GM12878 (cell line): Measurements from ENCODE around the gene MEGF11. TPM values are rescaled to one million over a fixed set of nuclear protein-coding genes. Genes with fewer than 3 reads are reported as not detected.

Source experiments
- ATAC-seq: fragments of 200-7000 bp; cut with Tn5 transposase; 3 replicates; pipeline ENCODE4 v1.9.1; 2020; ENCODE audit warnings: mild to moderate bottlenecking, moderate library complexity
- BruUV-seq: library from RNA; stranded (reverse); fragments of 400-500 nt; replicated peaks from 2 replicates; lab custom pipeline; 2021; lab: Mats Ljungman, UMichigan
- CTCF ChIA-PET: fragments of 300-600 bp; sonication (Branson Sonifier 250); formaldehyde crosslinking; extraction: SDS; loops from one replicate; lab custom pipeline; 2021; ENCODE audit warnings: inconsistent platforms; lab: Yijun Ruan, JAX
- POLR2A ChIA-PET: fragments of 350-600 bp; formaldehyde crosslinking; extraction: SDS; loops from one replicate; lab custom pipeline; 2021; ENCODE audit warnings: inconsistent platforms; lab: Charles Lee
- RAD21 ChIA-PET: fragments of 300-600 bp; sonication (Branson Sonifier 250); formaldehyde crosslinking; loops from one replicate; lab custom pipeline; 2023; ENCODE audit warnings: antibody characterized with exemption; ENCODE audit not compliant: unreplicated experiment; lab: Charles Lee
- SMC1A ChIA-PET: fragments of 300-600 bp; sonication (Branson Sonifier 250); formaldehyde crosslinking; loops from one replicate; lab custom pipeline; 2023; ENCODE audit not compliant: unreplicated experiment, uncharacterized antibody; lab: Charles Lee
- DNase-seq: peaks from one replicate; pipeline ENCODE4 v3.0.0-alpha.2; 2011; ENCODE audit warnings: low read depth, low spot score
- FAIRE-seq: peaks from 3 replicates; lab custom pipeline; 2011; peaks lifted over from hg19 to GRCh38; lab: Jason Lieb, UNC
- H2AFZ ChIP-seq: 2 replicates; pipeline ENCODE4 v1.6.0; 2011; ENCODE audit warnings: low read depth, low read length, control low read depth; ENCODE audit not compliant: control insufficient read depth
- H3K27ac ChIP-seq: 2 replicates; pipeline ENCODE4 v1.5.1; 2011; ENCODE audit warnings: control low read depth; ENCODE audit not compliant: control insufficient read depth, insufficient read depth
- H3K27me3 ChIP-seq, 2 experiments: replicated peaks in 1 of 2; 2 replicates each; pipeline versions ENCODE4 v1.6.0 to v1.6.1; 2011; ENCODE audit warnings: low read length in 1 of 2; ENCODE audit not compliant: control insufficient read depth in 2 of 2, insufficient read depth in 2 of 2
- H3K36me3 ChIP-seq, 2 experiments: 2 replicates each; pipeline ENCODE4 v1.5.1; 2011; ENCODE audit warnings: low read length in 1 of 2; ENCODE audit not compliant: control insufficient read depth in 2 of 2, insufficient read depth in 2 of 2
- H3K4me1 ChIP-seq: 2 replicates; pipeline ENCODE4 v1.6.1; 2011; ENCODE audit warnings: mild to moderate bottlenecking, low read length, moderate library complexity, mixed read lengths; ENCODE audit not compliant: control insufficient read depth, insufficient read depth
- H3K4me2 ChIP-seq: 2 replicates; pipeline ENCODE4 v1.6.0; 2011; ENCODE audit warnings: control low read depth; ENCODE audit not compliant: control insufficient read depth, insufficient read depth
- H3K4me3 ChIP-seq: fragments of 200-600 bp; sonication (generic); 2 replicates; pipeline ENCODE4 v1.5.1; 2016
- H3K79me2 ChIP-seq: 2 replicates; pipeline ENCODE4 v1.6.0; 2011; ENCODE audit warnings: low read length; ENCODE audit not compliant: control insufficient read depth, insufficient read depth
- H3K9ac ChIP-seq: 2 replicates; pipeline ENCODE4 v1.8.0; 2011; ENCODE audit warnings: low read length, control low read depth, mixed read lengths; ENCODE audit not compliant: control insufficient read depth, insufficient read depth
- H3K9me3 ChIP-seq: replicated peaks from 3 replicates; pipeline ENCODE4 v1.5.1; 2011; ENCODE audit warnings: mild to moderate bottlenecking, low read length; ENCODE audit not compliant: control insufficient read depth, insufficient read depth
- H4K20me1 ChIP-seq: 2 replicates; pipeline ENCODE4 v1.6.0; 2011; ENCODE audit not compliant: control insufficient read depth, insufficient read depth
- ATF7 ChIP-seq: fragments of 450-650 bp; IDR thresholded peaks from 2 replicates; pipeline ENCODE4 v1.6.1; 2016; ENCODE audit warnings: low read depth, mild to moderate bottlenecking
- EED ChIP-seq: sonication (generic); IDR thresholded peaks from 2 replicates; pipeline ENCODE4 v1.6.1; 2016; ENCODE audit warnings: antibody characterized with exemption, low read depth
- ELK1 ChIP-seq: IDR thresholded peaks from 2 replicates; pipeline ENCODE4 v1.6.1; 2012; ENCODE audit warnings: low read depth, low read length, improper control_type of control experiment
- FOXM1 ChIP-seq: IDR thresholded peaks from 2 replicates; pipeline ENCODE4 v1.6.1; 2012; ENCODE audit warnings: low read depth, mild to moderate bottlenecking, inconsistent platforms, low read length, moderate library complexity
- NBN ChIP-seq: fragments of 450-650 bp; IDR thresholded peaks from 2 replicates; pipeline ENCODE4 v1.6.1; 2016
- NKRF ChIP-seq: fragments of 450-650 bp; conservative IDR thresholded peaks from 2 replicates; pipeline ENCODE4 v1.6.1; 2017; ENCODE audit warnings: mild to moderate bottlenecking, moderate library complexity
- NRF1 ChIP-seq: conservative IDR thresholded peaks from 2 replicates; pipeline ENCODE4 v1.6.1; 2011; ENCODE audit warnings: mild to moderate bottlenecking, low read depth, low read length, improper control_type of control experiment
- SMAD5 ChIP-seq: IDR thresholded peaks from 2 replicates; pipeline ENCODE4 v1.6.1; 2016; ENCODE audit warnings: antibody characterized with exemption, low read depth
- SREBF1 ChIP-seq: IDR thresholded peaks from 2 replicates; pipeline ENCODE4 v1.6.1; 2012; ENCODE audit warnings: mild to moderate bottlenecking, low read length
- SREBF2 ChIP-seq: IDR thresholded peaks from 2 replicates; pipeline ENCODE4 v1.6.1; 2012; ENCODE audit warnings: mild to moderate bottlenecking, low read length
- STAT3 ChIP-seq: IDR thresholded peaks from 2 replicates; pipeline ENCODE4 v1.6.1; 2011; ENCODE audit warnings: low read depth, low read length, improper control_type of control experiment
- USF1 ChIP-seq: IDR thresholded peaks from 2 replicates; pipeline ENCODE4 v1.6.1; 2011; ENCODE audit warnings: borderline replicate concordance, low read depth, mild to moderate bottlenecking, moderate library complexity, mixed read lengths, low read length; ENCODE audit not compliant: insufficient read depth; ENCODE audit errors: extremely low read length
- ZNF24 ChIP-seq: fragments of 450-650 bp; IDR thresholded peaks from 2 replicates; pipeline ENCODE4 v1.6.1; 2017; ENCODE audit warnings: antibody characterized with exemption, mild to moderate bottlenecking
- ZNF274 ChIP-seq: IDR thresholded peaks from one replicate; pipeline ENCODE4 v1.8.0; 2011; ENCODE audit not compliant: insufficient read length, insufficient read depth
- ZNF384 ChIP-seq: IDR thresholded peaks from 2 replicates; pipeline ENCODE4 v1.6.1; 2012; ENCODE audit warnings: low read depth, mild to moderate bottlenecking, low read length, improper control_type of control experiment, borderline replicate concordance
- WGBS: methylation state at CpG from one replicate; pipeline ENCODE4 v1.1.6; 2016; ENCODE audit warnings: low lambda C conversion rate; ENCODE audit not compliant: insufficient replicate concordance, insufficient coverage; ENCODE audit errors: missing lambda C conversion rate; 5-methylcytosine and 5-hydroxymethylcytosine counted together
- in situ Hi-C: fragments of 300-500 bp; cut with MboI; formaldehyde crosslinking; loops from 9 replicates; pipeline ENCODE4 v1.14.3; 2018; ENCODE audit warnings: mixed read lengths
- intact Hi-C: fragments of 100-400 bp; cut with micrococcal nuclease; formaldehyde crosslinking; loops from one replicate; pipeline ENCODE4 v1.14.2; 2022; ENCODE audit not compliant: unreplicated experiment
- polyA plus RNA-seq, 11 experiments: library from polyadenylated mRNA; depleted of rRNA in 4 of 11; unstranded in 6 of 11; stranded (reverse) in 5 of 11; fragments of >200 nt; fragmentation: Nextera tagmentation in 4 of 11; fragmentation: Illumina TruSeq in 1 of 11; extraction: Ambion mirVana in 4 of 11; extraction: Trizol in 1 of 11; gene quantifications; 1 replicate in 1 of 11; 2 replicates in 10 of 11; pipeline versions ENCODE4 v1.2.1 to v1.2.3, GENCODE V29; 2011 to 2016; ENCODE audit warnings: inconsistent platforms in 2 of 11, missing spikeins in 2 of 11, low read depth in 1 of 11
- total RNA-seq, 4 experiments: library from RNA; depleted of rRNA in 3 of 4; stranded (reverse); fragments of >200 nt in 3 of 4; fragmentation: Illumina TruSeq in 1 of 4; extraction: Trizol in 1 of 4; gene quantifications; 2 replicates each; pipeline versions ENCODE4 v1.2.1 to v1.2.3, GENCODE V29; 2013 to 2021

MEGF11 gene
- total and polyA plus RNA-seq, 10 of the 15 experiments (the other 5 are each of a cell fraction or from before 2014, with no cell fraction given): 0.03 to 1.7 (median 0.49) TPM

GRCh38 chr15:66124651-66125050 is 128.9 kb downstream of the MEGF11 start:
- SMC1A ChIA-PET: no interaction called here

More at GRCh38 chr15:66124651-66125050, 128.9 kb downstream of the MEGF11 start:
- Histone ChIP-seq H4K20me1 (no peaks in the 10 kb centered on the region), H2AFZ (no peak overlapping the region), H3K9ac (no peak overlapping the region), H3K4me1 (no peaks in the 10 kb centered on the region), H3K4me3 (no peak overlapping the region), H3K9me3 (no peaks in the 10 kb centered on the region), H3K4me2 (no peak overlapping the region), H3K27me3 (peaks cover 4 to 7% of the 10 kb centered on the region in 2 experiments), H3K36me3 (no peaks in the 10 kb centered on the region), H3K27ac (no peak overlapping the region), H3K79me2 (no peaks in the 10 kb centered on the region)
- ChIA-PET POLR2A (no interaction called here), CTCF (interaction anchor here (0.6 kb wide), 1 partner anchor 586 kb away, joined by 3 read pairs; no protein-coding TSS in a partner anchor), RAD21 (no interaction called here)
- no peak for TF ChIP-seq SREBF1
- TF ChIP-seq USF1: no peak
- no peak for TF ChIP-seq NKRF
- TF ChIP-seq EED: no peak
- TF ChIP-seq ELK1: no peak
- TF ChIP-seq SMAD5: no peak
- TF ChIP-seq NRF1: no peak
- TF ChIP-seq STAT3: no peak
- TF ChIP-seq ATF7: no peak
- no peak for TF ChIP-seq NBN
- no peak for TF ChIP-seq FOXM1
- TF ChIP-seq ZNF274: no peak
- TF ChIP-seq ZNF24: no peak
- TF ChIP-seq ZNF384: no peak
- TF ChIP-seq SREBF2: no peak
- in situ Hi-C loops: no loop called here
- DNase-seq (no peak), FAIRE-seq (no peak), ATAC-seq (no peak)
- WGBS: 4% methylated on average over 2 of the region's 2 CpGs
- BruUV-seq: no TSS peak
- intact Hi-C loops: no loop called here
